NCI-H526 treated with DMSO at 0.1 percent for 48 hours (cell line): ENCODE data around the gene OPTC.

Experiments used
- DNase-seq: peaks from one replicate; lab custom pipeline; 2025; lab: John Stamatoyannopoulos, UW

The OPTC gene

GRCh38 chr1:203536980-203537455 is 43.1 kb downstream of the OPTC start:
- no peak for DNase-seq

GRCh38 chr1:203537806-203538464 is 44.0 kb downstream of the OPTC start:
- DNase-seq = no peak

GRCh38 chr1:203538726-203539125 is 44.8 kb downstream of the OPTC start:
- DNase-seq = no peak

GRCh38 chr1:203539831-203540546 is 46.0 kb downstream of the OPTC start:
- no peak for DNase-seq

- DNase-seq = no peak
Observed at GRCh38 chr1:203544485-203544884, 50.5 kb downstream of the OPTC start.

GRCh38 chr1:203544978-203545816 is 51.2 kb downstream of the OPTC start:
- no peak for DNase-seq

- no peak for DNase-seq
Observed at GRCh38 chr1:203546274-203546673, 52.3 kb downstream of the OPTC start.

GRCh38 chr1:203547147-203547546 is 53.2 kb downstream of the OPTC start:
- no peak for DNase-seq

- DNase-seq = no peak
Observed at GRCh38 chr1:203547771-203548421, 53.9 kb downstream of the OPTC start.

GRCh38 chr1:203548892-203549291 is 54.9 kb downstream of the OPTC start:
- no peak for DNase-seq

- peak; percentile 19 for DNase-seq
Observed at GRCh38 chr1:203549309-203549708, 55.4 kb downstream of the OPTC start.

GRCh38 chr1:203550846-203551245 is 56.9 kb downstream of the OPTC start:
- no peak for DNase-seq

GRCh38 chr1:203551550-203551949 is 57.6 kb downstream of the OPTC start:
- DNase-seq = no peak

GRCh38 chr1:203553496-203553895 is 59.5 kb downstream of the OPTC start:
- DNase-seq = no peak

- no peak for DNase-seq
Observed at GRCh38 chr1:203554071-203554470, 60.1 kb downstream of the OPTC start.

- no peak for DNase-seq
Observed at GRCh38 chr1:203555076-203555475, 61.1 kb downstream of the OPTC start.

GRCh38 chr1:203555511-203556046 is 61.6 kb downstream of the OPTC start:
- DNase-seq = no peak

GRCh38 chr1:203556047-203556851 is 62.3 kb downstream of the OPTC start:
- peak; percentile 93 for DNase-seq

- DNase-seq = no peak
Observed at GRCh38 chr1:203557390-203557789, 63.4 kb downstream of the OPTC start.

- peak; percentile 18 for DNase-seq
Observed at GRCh38 chr1:203558064-203558760, 64.3 kb downstream of the OPTC start.
